Neural cell (in vitro differentiated cells): Measurements from ENCODE around the gene PRR5.

ENCODE experiments used
- EP300 ChIP-seq: fragments of 450-650 bp; conservative IDR thresholded peaks from 2 replicates; pipeline ENCODE4 v1.6.1; 2014; ENCODE audit warnings: antibody characterized with exemption, mild to moderate bottlenecking, moderate library complexity; ENCODE audit not compliant: poor library complexity, severe bottlenecking
- EZH2 ChIP-seq: fragments of 200-600, 300-800 bp; shearing (Covaris generic), sonication (generic); IDR thresholded peaks from 2 replicates; pipeline ENCODE4 v1.6.1; 2014; ENCODE audit warnings: antibody characterized with exemption, low read length, borderline replicate concordance, mild to moderate bottlenecking; ENCODE audit not compliant: insufficient read depth, poor library complexity, severe bottlenecking
- POLR2AphosphoS5 ChIP-seq: IDR thresholded peaks from 2 replicates; pipeline ENCODE4 v1.6.1; 2012
- RAD21 ChIP-seq: fragments of 450-650 bp; conservative IDR thresholded peaks from 2 replicates; pipeline ENCODE4 v1.6.1; 2014; ENCODE audit warnings: antibody characterized with exemption, mild to moderate bottlenecking, moderate library complexity
- TAF1 ChIP-seq: IDR thresholded peaks from 2 replicates; pipeline ENCODE4 v1.6.1; 2012; ENCODE audit warnings: low read depth
- TF ChIP-seq, protein P1 (sequence below): fragments of 450-650 bp; IDR thresholded peaks from 2 replicates; pipeline ENCODE4 v1.5.1; 2014; ENCODE audit warnings: antibody characterized with exemption, mild to moderate bottlenecking, moderate library complexity; ENCODE audit not compliant: poor library complexity, severe bottlenecking
- TF ChIP-seq, protein P2 (sequence below): IDR thresholded peaks from 2 replicates; pipeline ENCODE4 v1.6.1; 2012; ENCODE audit warnings: borderline replicate concordance

- TF ChIP-seq, protein P1, sequence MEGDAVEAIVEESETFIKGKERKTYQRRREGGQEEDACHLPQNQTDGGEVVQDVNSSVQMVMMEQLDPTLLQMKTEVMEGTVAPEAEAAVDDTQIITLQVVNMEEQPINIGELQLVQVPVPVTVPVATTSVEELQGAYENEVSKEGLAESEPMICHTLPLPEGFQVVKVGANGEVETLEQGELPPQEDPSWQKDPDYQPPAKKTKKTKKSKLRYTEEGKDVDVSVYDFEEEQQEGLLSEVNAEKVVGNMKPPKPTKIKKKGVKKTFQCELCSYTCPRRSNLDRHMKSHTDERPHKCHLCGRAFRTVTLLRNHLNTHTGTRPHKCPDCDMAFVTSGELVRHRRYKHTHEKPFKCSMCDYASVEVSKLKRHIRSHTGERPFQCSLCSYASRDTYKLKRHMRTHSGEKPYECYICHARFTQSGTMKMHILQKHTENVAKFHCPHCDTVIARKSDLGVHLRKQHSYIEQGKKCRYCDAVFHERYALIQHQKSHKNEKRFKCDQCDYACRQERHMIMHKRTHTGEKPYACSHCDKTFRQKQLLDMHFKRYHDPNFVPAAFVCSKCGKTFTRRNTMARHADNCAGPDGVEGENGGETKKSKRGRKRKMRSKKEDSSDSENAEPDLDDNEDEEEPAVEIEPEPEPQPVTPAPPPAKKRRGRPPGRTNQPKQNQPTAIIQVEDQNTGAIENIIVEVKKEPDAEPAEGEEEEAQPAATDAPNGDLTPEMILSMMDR: peak; percentile 93
- TF ChIP-seq, protein P2, sequence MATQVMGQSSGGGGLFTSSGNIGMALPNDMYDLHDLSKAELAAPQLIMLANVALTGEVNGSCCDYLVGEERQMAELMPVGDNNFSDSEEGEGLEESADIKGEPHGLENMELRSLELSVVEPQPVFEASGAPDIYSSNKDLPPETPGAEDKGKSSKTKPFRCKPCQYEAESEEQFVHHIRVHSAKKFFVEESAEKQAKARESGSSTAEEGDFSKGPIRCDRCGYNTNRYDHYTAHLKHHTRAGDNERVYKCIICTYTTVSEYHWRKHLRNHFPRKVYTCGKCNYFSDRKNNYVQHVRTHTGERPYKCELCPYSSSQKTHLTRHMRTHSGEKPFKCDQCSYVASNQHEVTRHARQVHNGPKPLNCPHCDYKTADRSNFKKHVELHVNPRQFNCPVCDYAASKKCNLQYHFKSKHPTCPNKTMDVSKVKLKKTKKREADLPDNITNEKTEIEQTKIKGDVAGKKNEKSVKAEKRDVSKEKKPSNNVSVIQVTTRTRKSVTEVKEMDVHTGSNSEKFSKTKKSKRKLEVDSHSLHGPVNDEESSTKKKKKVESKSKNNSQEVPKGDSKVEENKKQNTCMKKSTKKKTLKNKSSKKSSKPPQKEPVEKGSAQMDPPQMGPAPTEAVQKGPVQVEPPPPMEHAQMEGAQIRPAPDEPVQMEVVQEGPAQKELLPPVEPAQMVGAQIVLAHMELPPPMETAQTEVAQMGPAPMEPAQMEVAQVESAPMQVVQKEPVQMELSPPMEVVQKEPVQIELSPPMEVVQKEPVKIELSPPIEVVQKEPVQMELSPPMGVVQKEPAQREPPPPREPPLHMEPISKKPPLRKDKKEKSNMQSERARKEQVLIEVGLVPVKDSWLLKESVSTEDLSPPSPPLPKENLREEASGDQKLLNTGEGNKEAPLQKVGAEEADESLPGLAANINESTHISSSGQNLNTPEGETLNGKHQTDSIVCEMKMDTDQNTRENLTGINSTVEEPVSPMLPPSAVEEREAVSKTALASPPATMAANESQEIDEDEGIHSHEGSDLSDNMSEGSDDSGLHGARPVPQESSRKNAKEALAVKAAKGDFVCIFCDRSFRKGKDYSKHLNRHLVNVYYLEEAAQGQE: no peak
- TF ChIP-seq POLR2AphosphoS5: no peak
- no peak for TF ChIP-seq EZH2
- TF ChIP-seq TAF1: no peak
- peak; percentile 82 for TF ChIP-seq RAD21
- no peak for TF ChIP-seq EP300
Observed at GRCh38 chr22:44735518-44736428, 33.8 kb downstream of the PRR5 start.
